HFF-Myc (cell line): ENCODE results near the gene RPL18.

Source experiments
- DNase-seq: peaks from one replicate; pipeline ENCODE4 v3.0.0-alpha.2; 2011; ENCODE audit warnings: low read depth; ENCODE audit errors: extremely low read depth
- H3K4me3 ChIP-seq: replicated peaks from 2 replicates; pipeline ENCODE4 v1.5.1; 2011; ENCODE audit warnings: low read depth, mild to moderate bottlenecking, control low read depth, low read length
- TF ChIP-seq, protein P1 (sequence below): IDR thresholded peaks from 2 replicates; pipeline ENCODE4 v1.5.1; 2012; ENCODE audit warnings: mild to moderate bottlenecking, low read depth, low read length, control low read depth; ENCODE audit errors: missing control alignments

RPL18 gene

DNA sequence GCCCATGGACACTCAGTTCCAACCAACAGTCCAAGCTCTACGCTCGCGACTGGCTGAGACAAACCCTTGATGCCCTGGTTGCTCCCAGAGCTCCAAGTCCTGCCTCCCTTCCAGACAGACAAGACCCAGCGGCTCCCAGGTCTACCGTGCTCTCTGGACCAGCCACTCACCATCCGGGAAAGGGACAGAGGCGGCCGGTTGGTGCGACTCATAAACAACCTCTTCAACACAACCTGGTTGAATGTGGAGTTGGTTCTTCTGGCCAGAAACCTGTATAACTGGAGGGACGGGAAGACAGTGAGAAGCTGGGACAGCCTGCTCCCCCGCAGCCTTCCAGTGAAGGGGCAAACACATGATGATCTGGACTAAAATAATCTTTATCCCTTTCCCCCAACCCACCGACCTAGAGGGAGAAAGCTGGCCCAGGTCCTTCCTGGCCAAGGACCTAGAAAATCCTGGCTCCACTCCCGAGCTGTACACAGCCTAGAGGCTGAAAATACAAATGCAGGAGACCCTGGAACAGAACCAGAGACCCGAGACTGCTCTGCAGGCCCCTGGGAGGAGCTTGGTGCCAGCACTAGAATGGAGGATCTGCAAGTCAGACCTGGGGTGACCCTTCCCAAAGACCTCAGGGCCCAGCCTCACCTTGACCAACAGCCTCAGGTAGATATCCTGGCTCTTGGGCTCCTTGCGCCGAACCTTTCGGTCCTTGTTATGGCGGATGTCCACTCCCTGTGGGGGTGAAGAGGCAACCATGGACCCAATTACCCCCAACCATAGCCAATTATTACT, 1.6 kb downstream of the RPL18 start:
- DNase-seq, result no peak
- H3K4me3 ChIP-seq, result peak overlapping the region; percentile 90
- TF ChIP-seq, protein P1, sequence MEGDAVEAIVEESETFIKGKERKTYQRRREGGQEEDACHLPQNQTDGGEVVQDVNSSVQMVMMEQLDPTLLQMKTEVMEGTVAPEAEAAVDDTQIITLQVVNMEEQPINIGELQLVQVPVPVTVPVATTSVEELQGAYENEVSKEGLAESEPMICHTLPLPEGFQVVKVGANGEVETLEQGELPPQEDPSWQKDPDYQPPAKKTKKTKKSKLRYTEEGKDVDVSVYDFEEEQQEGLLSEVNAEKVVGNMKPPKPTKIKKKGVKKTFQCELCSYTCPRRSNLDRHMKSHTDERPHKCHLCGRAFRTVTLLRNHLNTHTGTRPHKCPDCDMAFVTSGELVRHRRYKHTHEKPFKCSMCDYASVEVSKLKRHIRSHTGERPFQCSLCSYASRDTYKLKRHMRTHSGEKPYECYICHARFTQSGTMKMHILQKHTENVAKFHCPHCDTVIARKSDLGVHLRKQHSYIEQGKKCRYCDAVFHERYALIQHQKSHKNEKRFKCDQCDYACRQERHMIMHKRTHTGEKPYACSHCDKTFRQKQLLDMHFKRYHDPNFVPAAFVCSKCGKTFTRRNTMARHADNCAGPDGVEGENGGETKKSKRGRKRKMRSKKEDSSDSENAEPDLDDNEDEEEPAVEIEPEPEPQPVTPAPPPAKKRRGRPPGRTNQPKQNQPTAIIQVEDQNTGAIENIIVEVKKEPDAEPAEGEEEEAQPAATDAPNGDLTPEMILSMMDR, result no peak

DNA sequence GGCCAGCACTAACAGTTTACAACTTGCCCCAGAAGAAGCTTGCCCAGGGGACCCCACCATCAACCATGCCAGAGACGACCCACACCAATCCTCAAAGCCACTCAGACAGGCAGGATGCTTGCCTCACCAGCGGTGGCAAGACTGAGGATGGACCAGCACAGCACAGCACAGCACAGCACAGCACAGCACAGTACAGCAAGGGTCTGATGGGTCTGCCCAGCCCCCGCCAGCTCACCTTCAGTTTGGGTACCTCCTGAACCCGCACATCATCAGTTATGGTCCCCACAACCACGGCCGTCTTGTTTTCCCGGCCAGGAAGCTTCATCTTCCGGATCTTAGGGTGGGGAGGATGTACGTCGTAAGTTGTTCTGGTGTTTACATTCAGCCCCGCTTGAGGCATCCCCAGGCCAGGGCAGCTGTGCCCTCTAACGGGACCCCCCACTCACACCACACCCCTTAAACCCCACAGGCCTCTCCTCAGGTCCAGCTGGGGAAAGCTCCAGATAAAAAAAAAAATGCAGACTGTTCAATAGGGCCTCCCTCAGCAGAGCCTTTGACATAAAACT, 2.4 kb downstream of the RPL18 start:
- TF ChIP-seq, protein P1, result no peak
- DNase-seq, result no peak
- peak overlapping the region; percentile 90 for H3K4me3 ChIP-seq

DNA sequence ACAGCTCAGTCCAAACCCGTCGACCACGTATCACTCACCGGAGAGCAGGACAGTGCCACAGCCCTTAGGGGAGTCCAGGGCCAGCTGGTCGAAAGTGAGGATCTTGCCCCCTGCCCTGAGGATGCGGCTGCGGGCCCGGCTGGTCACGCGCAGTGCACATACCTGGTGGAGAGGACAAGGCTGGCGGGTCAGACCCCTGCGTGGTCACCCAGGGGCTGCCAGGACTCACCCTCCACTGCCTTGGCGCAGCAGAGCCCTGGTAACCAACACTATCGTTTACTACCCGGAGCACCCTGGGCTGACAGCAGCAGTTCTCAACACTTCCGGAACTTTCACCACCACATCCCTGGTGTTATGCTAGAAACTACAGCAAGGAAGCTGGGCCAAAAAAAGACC, 2.9 kb downstream of the RPL18 start:
- H3K4me3 ChIP-seq, result peak overlapping the region; percentile 90

DNA sequence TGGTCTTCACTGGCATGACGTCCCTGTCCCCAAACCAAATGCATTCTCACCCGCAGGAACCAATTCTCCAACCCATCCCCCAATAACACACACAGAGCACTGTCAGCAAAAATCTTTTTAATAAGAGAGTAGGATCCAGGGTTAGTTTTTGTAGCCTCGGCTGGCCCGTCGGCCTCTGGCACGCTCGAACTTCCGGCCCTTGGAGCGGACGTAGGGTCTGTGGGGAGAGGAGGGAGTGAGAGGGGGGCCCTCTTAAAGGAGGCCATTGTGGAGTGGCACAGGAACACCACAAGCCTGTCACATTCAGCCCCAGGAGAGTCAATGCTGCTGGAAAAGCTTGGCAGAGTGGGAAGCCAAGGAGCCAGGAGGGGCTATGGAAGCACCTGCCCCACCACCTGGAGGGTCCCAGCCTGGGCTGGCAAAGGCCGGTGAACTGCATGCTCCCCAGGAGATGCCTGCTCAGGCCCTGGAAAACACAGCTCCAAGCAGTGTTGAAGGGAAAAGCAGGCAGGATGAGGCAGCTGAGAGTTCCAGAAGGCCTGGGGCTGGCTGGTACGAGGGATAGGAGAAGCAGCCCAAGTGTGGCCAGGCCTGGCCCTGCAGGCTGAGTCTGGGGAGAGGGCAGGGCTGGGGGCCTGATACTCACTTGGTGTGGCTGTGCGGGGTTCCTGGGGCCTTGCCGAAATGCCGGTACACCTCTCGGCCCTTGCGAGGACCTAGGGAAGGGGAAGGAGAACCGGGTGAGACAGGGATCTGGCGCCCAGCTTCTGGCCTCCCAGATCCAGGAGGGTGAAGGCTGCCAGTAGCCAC, 3.5 kb downstream of the RPL18 start:
- H3K4me3 ChIP-seq, result no peak overlapping the region; the same call in 1 of the 2 replicates
- TF ChIP-seq, protein P1, result no peak
- no peak for DNase-seq

More for the DNA sequence above, 2.9 kb downstream of the RPL18 start:
- no peak for DNase-seq
- TF ChIP-seq, protein P1, result no peak

DNA sequence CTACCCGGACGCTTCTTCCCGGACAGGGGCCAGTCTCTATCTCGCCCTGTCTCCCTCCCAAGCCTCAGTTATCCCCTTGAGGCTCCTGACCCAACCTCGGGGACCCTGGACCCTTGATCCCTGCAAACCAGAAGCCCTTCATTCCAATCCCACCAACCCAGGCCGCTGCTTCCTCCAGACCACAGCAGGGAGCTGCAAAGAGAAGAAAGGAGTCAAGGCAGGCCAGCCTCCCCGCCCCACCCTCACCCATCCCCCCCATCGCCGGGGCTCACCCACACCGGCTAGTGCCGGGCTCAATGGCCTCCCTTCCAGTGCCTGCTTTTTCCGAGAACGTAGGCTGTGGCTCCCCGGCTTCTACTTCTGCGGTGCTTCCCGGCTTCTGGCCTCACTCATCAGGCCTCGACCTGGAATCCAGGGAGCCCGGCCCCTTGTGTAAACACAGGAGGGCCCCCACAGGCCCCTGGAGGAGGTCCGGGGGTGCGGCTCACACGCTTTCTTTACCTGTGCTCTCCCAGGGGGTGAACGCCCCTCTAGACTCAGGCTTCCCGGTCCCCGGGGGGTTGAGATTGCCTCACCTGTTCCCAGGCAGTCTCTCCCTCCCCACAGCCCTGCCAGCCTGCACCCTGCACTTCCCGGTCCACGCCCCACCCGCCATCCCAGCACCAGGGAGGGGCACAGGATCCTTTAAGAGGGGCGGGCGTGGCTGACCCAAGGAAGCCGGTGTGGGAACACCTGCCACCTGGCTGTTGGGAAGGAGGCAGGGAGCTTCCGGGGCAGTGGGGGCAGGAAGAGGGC, 4.3 kb downstream of the RPL18 start, which contains the start of gene FAM83E:
TSS of gene FAM83E (minus strand) at position 641 of the 795 bp plus-strand sequence. CDS start 1,704 bp downstream, outside the sequence.
- no peak for DNase-seq
- H3K4me3 ChIP-seq, result peak within 1 kb of the TSS; percentile 90; the same call in 1 of the 2 replicates

More for the DNA sequence above, 4.3 kb downstream of the RPL18 start, which contains the start of gene FAM83E:
- TF ChIP-seq, protein P1, result no peak
